SK-N-SH treated with all-trans-retinoic acid at 6 μM for 48 hours (cell line): Measurements from ENCODE around the gene KCNG4.

ENCODE experiments used
- ATAC-seq: fragments of 200-7000 bp; cut with Tn5 transposase; 3 replicates; pipeline ENCODE4 v1.9.1; 2020; ENCODE audit warnings: mild to moderate bottlenecking, moderate library complexity
- ARNTL ChIP-seq: fragments of 450-650 bp; formaldehyde crosslinking; IDR thresholded peaks from 2 replicates; pipeline ENCODE4 v1.5.0; 2020; ENCODE audit warnings: low read depth, mild to moderate bottlenecking, moderate library complexity, borderline replicate concordance
- BACH2 ChIP-seq: fragments of 250-450 bp; sonication (Bioruptor Pico); IDR thresholded peaks from 2 replicates; pipeline ENCODE4 v1.9.0; 2021; ENCODE audit warnings: mild to moderate bottlenecking, borderline replicate concordance
- CREB5 ChIP-seq: fragments of 250-450 bp; sonication (Bioruptor Pico); IDR thresholded peaks from 2 replicates; pipeline ENCODE4 v1.5.1; 2020; ENCODE audit warnings: low read depth, mild to moderate bottlenecking, moderate library complexity
- CSRNP3 ChIP-seq: fragments of 250-450 bp; sonication (Bioruptor Pico); IDR thresholded peaks from 2 replicates; pipeline ENCODE4 v1.5.1; 2021; ENCODE audit warnings: mild to moderate bottlenecking, moderate library complexity
- GLIS3 ChIP-seq: fragments of 250-450 bp; sonication (Bioruptor Pico); IDR thresholded peaks from 2 replicates; pipeline ENCODE4 v1.5.0; 2020; ENCODE audit warnings: mild to moderate bottlenecking, moderate library complexity
- ISL1 ChIP-seq: fragments of 250-450 bp; sonication (Bioruptor Pico); IDR thresholded peaks from 2 replicates; pipeline ENCODE4 v2.1.2; 2022; ENCODE audit warnings: mild to moderate bottlenecking, moderate library complexity
- OSR1 ChIP-seq: fragments of 250-450 bp; sonication (Bioruptor Pico); IDR thresholded peaks from 2 replicates; pipeline ENCODE4 v1.8.0; 2022; ENCODE audit warnings: moderate library complexity, mild to moderate bottlenecking, inconsistent platforms
- PATZ1 ChIP-seq: fragments of 250-450 bp; sonication (Bioruptor Pico); IDR thresholded peaks from 2 replicates; pipeline ENCODE4 v1.8.0; 2020; ENCODE audit warnings: mild to moderate bottlenecking, moderate library complexity, borderline replicate concordance
- POU6F1 ChIP-seq: fragments of 250-450 bp; sonication (Bioruptor Pico); IDR thresholded peaks from 2 replicates; pipeline ENCODE4 v1.8.0; 2021; ENCODE audit warnings: low read depth, mild to moderate bottlenecking, moderate library complexity, borderline replicate concordance
- PPARA ChIP-seq: fragments of 250-450 bp; sonication (Bioruptor Pico); IDR thresholded peaks from 2 replicates; pipeline ENCODE4 v1.5.0; 2020; ENCODE audit warnings: mild to moderate bottlenecking, borderline replicate concordance
- RARB ChIP-seq: fragments of 250-450 bp; sonication (Bioruptor Pico); IDR thresholded peaks from 2 replicates; pipeline ENCODE4 v1.8.0; 2021; ENCODE audit warnings: mild to moderate bottlenecking, moderate library complexity
- SNAI2 ChIP-seq: fragments of 250-450 bp; sonication (Bioruptor Pico); IDR thresholded peaks from 2 replicates; pipeline ENCODE4 v1.5.0; 2020; ENCODE audit warnings: mild to moderate bottlenecking, moderate library complexity
- TCF4 ChIP-seq: fragments of 250-450 bp; sonication (Bioruptor Pico); IDR thresholded peaks from 2 replicates; pipeline ENCODE4 v1.8.0; 2021; ENCODE audit warnings: mild to moderate bottlenecking, moderate library complexity, borderline replicate concordance
- TOX ChIP-seq: fragments of 250-450 bp; sonication (Bioruptor Pico); IDR thresholded peaks from 2 replicates; pipeline ENCODE4 v1.8.0; 2021; ENCODE audit warnings: mild to moderate bottlenecking, moderate library complexity, borderline replicate concordance
- TSHZ2 ChIP-seq: fragments of 250-450 bp; sonication (Bioruptor Pico); IDR thresholded peaks from 2 replicates; pipeline ENCODE4 v1.5.0; 2020; ENCODE audit warnings: mild to moderate bottlenecking, moderate library complexity
- ZC3H10 ChIP-seq: fragments of 250-450 bp; sonication (Bioruptor Pico); IDR thresholded peaks from 2 replicates; pipeline ENCODE4 v1.5.1; 2021; ENCODE audit warnings: mild to moderate bottlenecking, moderate library complexity
- ZFP3 ChIP-seq: fragments of 250-450 bp; sonication (Bioruptor Pico); IDR thresholded peaks from 2 replicates; pipeline ENCODE4 v1.5.0; 2020; ENCODE audit warnings: mild to moderate bottlenecking, moderate library complexity
- ZFP30 ChIP-seq: fragments of 450-650 bp; formaldehyde crosslinking; IDR thresholded peaks from 2 replicates; pipeline ENCODE4 v1.5.0; 2022; ENCODE audit warnings: mild to moderate bottlenecking, moderate library complexity
- ZNF8 ChIP-seq: fragments of 450-650 bp; formaldehyde crosslinking; IDR thresholded peaks from 2 replicates; pipeline ENCODE4 v1.5.0; 2020; ENCODE audit warnings: mild to moderate bottlenecking, moderate library complexity

KCNG4 gene

GRCh38 chr16:84209989-84210388 lies 29.8 kb downstream of the KCNG4 start:
- ATAC-seq, result no peak
- no peak for TF ChIP-seq TOX (CRISPR knock-in tag)
- no peak for TF ChIP-seq ZNF8 (CRISPR knock-in tag)
- TF ChIP-seq TCF4 (CRISPR knock-in tag), result no peak
- no peak for TF ChIP-seq ZFP30
- TF ChIP-seq PPARA (CRISPR knock-in tag), result no peak
- TF ChIP-seq ZC3H10 (CRISPR knock-in tag), result no peak

- TF ChIP-seq OSR1, result no peak
- no peak for TF ChIP-seq BACH2 (CRISPR knock-in tag)
- TF ChIP-seq ZC3H10 (CRISPR knock-in tag), result no peak
- no peak for TF ChIP-seq ARNTL (CRISPR knock-in tag)
- no peak for TF ChIP-seq POU6F1 (CRISPR knock-in tag)
- no peak for TF ChIP-seq GLIS3 (CRISPR knock-in tag)
- TF ChIP-seq SNAI2, result no peak
- TF ChIP-seq PATZ1 (CRISPR knock-in tag), result no peak
- no peak for TF ChIP-seq RARB (CRISPR knock-in tag)
- TF ChIP-seq ZFP3 (CRISPR knock-in tag), result no peak
- TF ChIP-seq, all 23 proteins: peak for 0
Measured at GRCh38 chr16:84207879-84208278, 31.9 kb downstream of the KCNG4 start.

GRCh38 chr16:84207251-84207650 lies 32.6 kb downstream of the KCNG4 start:
- TF ChIP-seq TSHZ2 (CRISPR knock-in tag) (no peak), CREB5 (no peak), TCF4 (CRISPR knock-in tag) (no peak), OSR1 (no peak), TOX (CRISPR knock-in tag) (no peak), ZNF8 (CRISPR knock-in tag) (no peak), CSRNP3 (CRISPR knock-in tag) (no peak), ISL1 (CRISPR knock-in tag) (no peak), POU6F1 (CRISPR knock-in tag) (no peak), BACH2 (CRISPR knock-in tag) (no peak), GLIS3 (CRISPR knock-in tag) (no peak), ZFP3 (CRISPR knock-in tag) (no peak)
- TF ChIP-seq, all 23 proteins: peak for 0
- no peak for ATAC-seq

More at GRCh38 chr16:84207879-84208278, 31.9 kb downstream of the KCNG4 start:
- no peak for ATAC-seq
